ENCODE results near the gene OSBP2. TPM values are rescaled to one million over a fixed set of nuclear protein-coding genes. Genes with fewer than 3 reads are reported as not detected.

OSBP2 gene
- total RNA-seq, 3 donors from 2014 or later: 2.9 to 5.3 (median 3.4) TPM

DNA sequence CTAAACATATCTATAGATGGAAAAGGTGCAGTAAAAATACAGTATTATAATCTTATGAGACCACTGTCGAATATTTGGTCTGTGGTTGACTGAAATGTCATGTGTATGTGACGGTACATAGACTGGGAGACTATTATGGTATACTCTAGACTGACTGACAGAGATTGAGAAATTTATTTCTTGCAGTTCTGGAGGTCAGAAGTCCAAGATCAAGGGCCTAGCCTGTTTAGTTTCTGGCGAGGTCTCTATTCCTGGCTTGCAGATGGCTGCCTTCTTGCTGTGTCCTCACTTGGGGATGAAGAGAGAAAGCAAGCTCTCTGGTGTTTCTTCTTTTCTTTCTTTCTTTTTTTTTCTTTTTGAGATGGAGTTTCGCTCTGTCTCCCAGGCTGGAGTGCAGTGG lies 7.3 kb upstream of the OSBP2 start:
- no peaks in the 10 kb centered on the region for H3K9me3 ChIP-seq
- no peak for DNase-seq
- intact Hi-C loops (cut with DNase I, micrococcal nuclease): no loop called here
- H3K36me3 ChIP-seq (ENCODE audit: low read depth): no peaks in the 10 kb centered on the region
- peaks cover 2% of the 10 kb centered on the region for H3K4me1 ChIP-seq (ENCODE audit: low read depth)
- TF ChIP-seq, protein P1, sequence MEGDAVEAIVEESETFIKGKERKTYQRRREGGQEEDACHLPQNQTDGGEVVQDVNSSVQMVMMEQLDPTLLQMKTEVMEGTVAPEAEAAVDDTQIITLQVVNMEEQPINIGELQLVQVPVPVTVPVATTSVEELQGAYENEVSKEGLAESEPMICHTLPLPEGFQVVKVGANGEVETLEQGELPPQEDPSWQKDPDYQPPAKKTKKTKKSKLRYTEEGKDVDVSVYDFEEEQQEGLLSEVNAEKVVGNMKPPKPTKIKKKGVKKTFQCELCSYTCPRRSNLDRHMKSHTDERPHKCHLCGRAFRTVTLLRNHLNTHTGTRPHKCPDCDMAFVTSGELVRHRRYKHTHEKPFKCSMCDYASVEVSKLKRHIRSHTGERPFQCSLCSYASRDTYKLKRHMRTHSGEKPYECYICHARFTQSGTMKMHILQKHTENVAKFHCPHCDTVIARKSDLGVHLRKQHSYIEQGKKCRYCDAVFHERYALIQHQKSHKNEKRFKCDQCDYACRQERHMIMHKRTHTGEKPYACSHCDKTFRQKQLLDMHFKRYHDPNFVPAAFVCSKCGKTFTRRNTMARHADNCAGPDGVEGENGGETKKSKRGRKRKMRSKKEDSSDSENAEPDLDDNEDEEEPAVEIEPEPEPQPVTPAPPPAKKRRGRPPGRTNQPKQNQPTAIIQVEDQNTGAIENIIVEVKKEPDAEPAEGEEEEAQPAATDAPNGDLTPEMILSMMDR (IDR thresholded peaks at IDR 0.05): no peak
- H3K4me3 ChIP-seq: no peak overlapping the region
- ATAC-seq: no peak

DNA sequence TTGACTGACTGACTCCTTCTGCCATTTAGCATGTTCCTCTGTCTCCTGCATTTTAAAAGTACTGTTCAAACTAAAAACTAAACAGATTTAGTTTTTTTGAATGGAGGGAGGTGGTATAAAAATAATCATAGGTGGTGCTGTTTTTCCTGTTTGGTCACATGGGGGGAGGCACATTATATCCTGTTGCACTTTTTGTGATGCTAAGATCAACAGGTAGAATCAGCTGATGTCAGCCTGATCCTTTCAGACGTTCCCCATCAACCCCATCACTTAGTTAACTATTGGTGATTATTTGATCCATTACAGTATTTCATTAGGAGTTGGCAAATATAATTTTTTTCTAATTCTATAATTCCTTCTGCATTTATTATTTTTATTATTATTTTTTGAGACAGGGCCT lies 5.1 kb upstream of the OSBP2 start:
- Histone ChIP-seq H3K4me1 (ENCODE audit: low read depth) (peaks cover 6% of the 10 kb centered on the region), H3K36me3 (ENCODE audit: low read depth) (no peaks in the 10 kb centered on the region), H3K9me3 (no peaks in the 10 kb centered on the region), H3K4me3 (no peak overlapping the region)
- ATAC-seq (no peak), DNase-seq (no peak)
- TF ChIP-seq, protein P1 (IDR thresholded peaks at IDR 0.05): no peak
- intact Hi-C loops (cut with DNase I, micrococcal nuclease): no loop called here

DNA sequence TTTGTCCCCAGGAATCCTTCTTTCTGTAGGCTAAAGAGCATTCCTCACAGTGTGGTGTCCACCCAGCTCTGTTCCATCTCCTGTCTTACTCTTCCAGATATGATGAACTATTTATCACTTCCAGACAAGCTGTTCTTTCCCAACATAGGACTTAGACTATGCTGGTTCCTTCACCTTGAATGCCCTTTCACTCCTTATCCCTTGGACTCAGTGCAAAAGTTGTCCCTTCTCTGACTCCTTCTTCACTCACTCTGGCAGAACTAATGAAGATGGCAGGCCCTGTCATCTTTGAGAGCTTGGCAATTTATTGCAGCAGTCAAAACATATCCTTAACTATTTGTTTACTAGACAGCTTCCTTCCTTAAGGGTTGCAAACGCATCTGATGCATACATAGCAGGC lies 3.5 kb upstream of the OSBP2 start:
- intact Hi-C loops (cut with DNase I, micrococcal nuclease): no loop called here
- no peak for ATAC-seq
- Histone ChIP-seq H3K9me3 (no peaks in the 10 kb centered on the region), H3K4me3 (no peak overlapping the region), H3K4me1 (ENCODE audit: low read depth) (peaks cover 12% of the 10 kb centered on the region), H3K36me3 (ENCODE audit: low read depth) (no peaks in the 10 kb centered on the region)
- TF ChIP-seq, protein P1 (IDR thresholded peaks at IDR 0.05): no peak
- DNase-seq: no peak

DNA sequence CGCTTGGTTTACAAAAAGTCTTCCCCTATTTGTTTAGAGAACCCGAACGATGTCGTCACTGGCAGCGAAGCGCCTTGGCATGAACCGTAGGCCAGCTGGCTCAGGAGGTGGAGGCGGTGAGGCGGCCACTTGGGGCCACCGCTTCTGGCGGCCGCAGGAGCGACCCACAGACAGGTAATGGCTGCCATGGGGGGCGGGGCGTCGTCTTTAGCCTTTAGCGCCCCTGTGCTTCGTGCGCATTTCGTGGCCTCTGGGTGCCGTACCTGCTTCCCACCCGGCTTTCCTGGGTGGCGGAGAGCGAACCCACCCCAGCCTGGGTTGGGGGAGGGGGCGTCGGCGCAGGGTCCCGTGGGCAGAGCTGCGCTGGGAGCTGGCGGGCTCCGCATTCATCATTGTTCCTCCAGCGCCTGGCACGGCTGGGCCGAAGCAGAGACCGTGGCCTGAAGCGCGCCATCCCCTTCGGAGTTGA lies 469 bp upstream of the OSBP2 start:
- TF ChIP-seq, protein P1 (IDR thresholded peaks at IDR 0.05): no peak
- Histone ChIP-seq H3K36me3 (ENCODE audit: low read depth) (no peaks in the 10 kb centered on the region), H3K4me1 (ENCODE audit: low read depth) (peaks cover 12% of the 10 kb centered on the region), H3K9me3 (no peaks in the 10 kb centered on the region), H3K4me3 (peak overlapping the region; percentile 26)
- intact Hi-C loops (cut with DNase I, micrococcal nuclease): no loop called here
- DNase-seq (peak; percentile 75 to 80 (median 80)), ATAC-seq (peak; percentile 83)

DNA sequence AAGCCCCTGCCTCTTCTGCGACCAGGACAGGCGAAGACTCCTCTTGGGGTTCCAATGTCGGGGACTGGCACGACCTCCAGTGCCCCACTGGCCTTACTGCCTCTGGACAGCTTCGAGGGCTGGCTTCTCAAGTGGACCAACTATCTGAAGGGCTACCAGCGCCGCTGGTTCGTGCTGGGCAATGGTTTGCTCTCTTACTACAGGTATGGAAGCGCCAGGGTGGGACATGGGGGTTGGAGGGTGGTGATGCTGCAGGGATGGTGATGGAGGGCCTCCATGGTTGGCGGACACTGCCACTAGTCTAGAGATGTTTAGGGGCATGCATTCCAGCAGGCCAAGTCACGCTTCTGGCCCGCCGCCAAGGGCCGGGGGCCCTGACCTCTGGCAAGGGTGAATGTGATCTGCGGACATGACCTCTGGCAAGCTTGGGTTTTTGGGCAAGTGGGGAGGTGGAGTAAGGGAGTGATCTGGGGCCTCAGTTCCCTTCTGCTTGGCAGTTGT lies 727 bp downstream of the OSBP2 start:
- peaks cover 12% of the 10 kb centered on the region for H3K4me1 ChIP-seq (ENCODE audit: low read depth)
- TF ChIP-seq, protein P1 (IDR thresholded peaks at IDR 0.05): no peak
- intact Hi-C loops (cut with DNase I, micrococcal nuclease): no loop called here
- no peak for ATAC-seq
- no peaks in the 10 kb centered on the region for H3K36me3 ChIP-seq (ENCODE audit: low read depth)
- DNase-seq: peak in 1 of 3 donors; percentile 39
- H3K4me3 ChIP-seq: peak overlapping the region; percentile 32
- H3K9me3 ChIP-seq: no peaks in the 10 kb centered on the region

Measured in mucosa of descending colon (tissue), 3 donors.